Right lobe of liver (tissue), 6 donors: ENCODE measurements around the gene MPV17. TPM values are rescaled to one million over a fixed set of nuclear protein-coding genes. Genes with fewer than 3 reads are reported as not detected.
"Not testable (repeated sequence)": the region's sequence is repeated elsewhere in the genome, so short reads cannot be mapped to it uniquely, and the experiment has no call there.

ENCODE experiments used
- ATAC-seq, 4 donors: fragments of 200-7000 bp; cut with Tn5 transposase; one replicate each; pipeline ENCODE4 v1.9.1; 2020; ENCODE audit warnings: mild to moderate bottlenecking in 4 of 4, moderate library complexity in 4 of 4
- DNase-seq, 3 donors: peaks; one replicate each; pipeline ENCODE4 v3.0.0-alpha.2; 2020
- H3K27ac ChIP-seq, 3 donors: fragments of 200-600 bp; one replicate each; pipeline ENCODE4 v1.8.0; 2022
- H3K27me3 ChIP-seq, 2 donors: fragments of 200-600 bp; one replicate each; pipeline ENCODE4 v1.8.0; 2022
- H3K36me3 ChIP-seq, 4 donors: fragments of 200-600 bp; sonication (generic) in 1 of 4; one replicate each; pipeline versions ENCODE4 v1.5.1 to v1.8.0; 2017 to 2022; ENCODE audit warnings: control low read depth in 1 of 4
- H3K4me1 ChIP-seq, 4 donors: fragments of 200-600 bp; sonication (generic) in 1 of 4; one replicate each; pipeline versions ENCODE4 v1.5.1 to v1.8.0; 2017 to 2022; ENCODE audit warnings: control low read depth in 1 of 4
- H3K4me3 ChIP-seq, 3 donors: fragments of 200-600 bp; one replicate each; pipeline ENCODE4 v1.8.0; 2022
- H3K9me3 ChIP-seq, 4 donors: fragments of 200-600 bp; sonication (generic) in 1 of 4; one replicate each; pipeline versions ENCODE4 v1.5.1 to v1.8.0; 2017 to 2022; ENCODE audit warnings: control low read depth in 1 of 4
- CTCF ChIP-seq, 4 donors: fragments of 200-600 bp in 3 of 4; fragments of 450-650 bp in 1 of 4; IDR thresholded peaks; one replicate each; pipeline versions ENCODE4 v1.5.1 to v1.8.0; 2016 to 2022; ENCODE audit warnings: antibody characterized with exemption in 4 of 4, mild to moderate bottlenecking in 2 of 4
- POLR2A ChIP-seq: fragments of 450-650 bp; IDR thresholded peaks from one replicate; pipeline ENCODE4 v1.6.1; 2017; ENCODE audit warnings: antibody characterized with exemption, mild to moderate bottlenecking
- WGBS: methylation state at CpG from one replicate; pipeline ENCODE4 v1.1.6; 2018; ENCODE audit warnings: low coverage, low lambda C conversion rate; ENCODE audit not compliant: insufficient coverage; ENCODE audit errors: missing lambda C conversion rate; 5-methylcytosine and 5-hydroxymethylcytosine counted together
- intact Hi-C, 2 donors: fragments of 100-400 bp; cut with DNase I; formaldehyde crosslinking; loops; one replicate each; pipeline versions ENCODE4 v1.11.2 to v1.14.1; 2022
- total RNA-seq, 6 experiments: library from RNA; depleted of rRNA in 2 of 6; stranded (reverse); fragments of >200 nt in 2 of 6; fragmentation: NEBNext Ultra II Directional in 3 of 6; extraction: Animal tissue kit (Norgen Biotek cat#: 25700) in 3 of 6; gene quantifications; one replicate each; pipeline versions ENCODE4 v1.1.0 to v1.2.4, GENCODE V29; 2016 to 2023
- donor health status: DM: no; HTN: yes; CAD: no.
- donor health status: DM: no; HTN: no; CAD: no.
- donor health status: DM: no; HTN: no; CAD: no.
- donor health status: DM: no; HTN: yes; CAD: no.
- donor health status: DM: no; HTN: yes; CAD: no.

MPV17 gene
- total RNA-seq, 6 experiments from 2014 or later, result 17.2 to 82.3 (median 30.4) TPM

GRCh38 chr2:27270131-27270530 is 52.8 kb downstream of the MPV17 start:
- no peak for DNase-seq
- Histone ChIP-seq H3K27me3 (no peaks in the 10 kb centered on the region), H3K9me3 (no peaks in the 10 kb centered on the region), H3K27ac (no peak overlapping the region), H3K4me3 (no peak overlapping the region), H3K36me3 (no peaks in the 10 kb centered on the region), H3K4me1 (peaks cover 0 to 6% (median 0%) of the 10 kb centered on the region in 4 donors)
- intact Hi-C loops, result loop anchor here (10.0 kb wide), 2 partner anchors 135 to 175 kb away; partner anchors contain the start of genes PREB (in 1 of the 2) and PRR30 (in 1 of the 2)
- no peak for TF ChIP-seq POLR2A
- no peak for TF ChIP-seq CTCF (IDR thresholded peaks at IDR 0.05)
- ATAC-seq, result no peak
- WGBS, result 87% methylated on average over 3 of the region's 3 CpGs

GRCh38 chr2:27268296-27268695 is 54.6 kb downstream of the MPV17 start:
- H3K4me3 ChIP-seq, H3K27ac ChIP-seq, ATAC-seq, H3K9me3 ChIP-seq, DNase-seq, H3K36me3 ChIP-seq, intact Hi-C loops: not testable (repeated sequence)
- WGBS, result 84% methylated on average over 12 of the region's 13 CpGs
- H3K4me1 ChIP-seq, result peaks cover 0 to 23% (median 0%) of the 10 kb centered on the region in 4 donors
- peaks cover 0 to 16% of the 10 kb centered on the region in 2 donors for H3K27me3 ChIP-seq

GRCh38 chr2:27265536-27265870 is 57.4 kb downstream of the MPV17 start:
- Histone ChIP-seq H3K36me3 (no peaks in the 10 kb centered on the region), H3K27me3 (peaks cover 0 to 27% of the 10 kb centered on the region in 2 donors), H3K27ac (no peak overlapping the region), H3K4me1 (peaks cover 0 to 31% (median 2%) of the 10 kb centered on the region in 4 donors), H3K4me3 (no peak overlapping the region), H3K9me3 (no peaks in the 10 kb centered on the region)
- DNase-seq (no peak), ATAC-seq (no peak)
- TF ChIP-seq CTCF (IDR thresholded peaks at IDR 0.05) (no peak), POLR2A (no peak)
- intact Hi-C loops, result no loop called here

GRCh38 chr2:27264753-27265535 is 58.0 kb downstream of the MPV17 start:
- H3K4me1 ChIP-seq, result peaks cover 0 to 31% (median 2%) of the 10 kb centered on the region in 4 donors
- peak in 1 of 3 donors; percentile 63 for DNase-seq
- peak overlapping the region in 1 of 3 donors; percentile 14 for H3K4me3 ChIP-seq
- H3K9me3 ChIP-seq, result no peaks in the 10 kb centered on the region
- peak; percentile 62 to 66 (median 62) for ATAC-seq
- intact Hi-C loops, result no loop called here
- 9% methylated on average over 12 of the region's 56 CpGs for WGBS
- H3K27ac ChIP-seq, result no peak overlapping the region
- peaks cover 0 to 27% of the 10 kb centered on the region in 2 donors for H3K27me3 ChIP-seq
- H3K36me3 ChIP-seq, result no peaks in the 10 kb centered on the region
- TF ChIP-seq POLR2A, result no peak
- peak; percentile 21 to 46 (median 41) for TF ChIP-seq CTCF (IDR thresholded peaks at IDR 0.05)

- no peaks in the 10 kb centered on the region for H3K36me3 ChIP-seq
- no peaks in the 10 kb centered on the region for H3K9me3 ChIP-seq
- no peak overlapping the region for H3K27ac ChIP-seq
- TF ChIP-seq POLR2A (no peak), CTCF (IDR thresholded peaks at IDR 0.05) (no peak)
- DNase-seq (no peak), ATAC-seq (peak; percentile 20 to 36 (median 28))
- peak overlapping the region in 1 of 3 donors; percentile 14 for H3K4me3 ChIP-seq
- 0% methylated on average over 13 of the region's 38 CpGs for WGBS
- peaks cover 0 to 27% of the 10 kb centered on the region in 2 donors for H3K27me3 ChIP-seq
- intact Hi-C loops, result no loop called here
- H3K4me1 ChIP-seq, result peaks cover 0 to 31% (median 2%) of the 10 kb centered on the region in 4 donors
These were observed 58.6 kb downstream of the MPV17 start for GRCh38 chr2:27264253-27264752.
